H1 (cell line): ENCODE results near the gene GBGT1. TPM values are rescaled to one million over a fixed set of nuclear protein-coding genes. Genes with fewer than 3 reads are reported as not detected.

Source experiments
- CTCF ChIA-PET: fragments of 300-600 bp; sonication (Branson Sonifier 250); formaldehyde crosslinking; loops from one replicate; lab custom pipeline; 2021; ENCODE audit not compliant: partially characterized antibody; lab: Charles Lee
- POLR2A ChIA-PET: fragments of 300-600 bp; sonication (Branson Sonifier 250); formaldehyde crosslinking; loops from one replicate; lab custom pipeline; 2021; ENCODE audit warnings: inconsistent platforms; ENCODE audit not compliant: partially characterized antibody; lab: Charles Lee
- DNase-seq, 2 experiments: peaks; one replicate each; pipeline versions ENCODE4 v3.0.0 to v3.0.0-alpha.2; 2010 to 2022; ENCODE audit warnings: low spot score in 2 of 2, low read depth in 1 of 2, mixed read lengths in 1 of 2
- FAIRE-seq: peaks from 2 replicates; lab custom pipeline; 2011; peaks lifted over from hg19 to GRCh38; lab: Jason Lieb, UNC
- H2AFZ ChIP-seq: 2 replicates; pipeline ENCODE4 v1.8.1; 2012; ENCODE audit warnings: low read length, inconsistent platforms
- H2AK5ac ChIP-seq: 2 replicates; pipeline ENCODE4 v1.6.1; 2013; ENCODE audit warnings: low read depth, low read length
- H2BK120ac ChIP-seq: replicated peaks from 2 replicates; pipeline ENCODE3; 2013; ENCODE audit warnings: low read depth, low read length, inconsistent platforms
- H2BK12ac ChIP-seq: 2 replicates; pipeline ENCODE4 v1.6.1; 2013; ENCODE audit warnings: low read depth, low read length
- H2BK15ac ChIP-seq: 2 replicates; pipeline ENCODE4 v1.6.1; 2013; ENCODE audit warnings: low read length
- H2BK20ac ChIP-seq: 2 replicates; pipeline ENCODE4 v1.6.1; 2013; ENCODE audit warnings: low read length
- H2BK5ac ChIP-seq: 2 replicates; pipeline ENCODE4 v1.6.1; 2013; ENCODE audit warnings: low read depth, low read length
- H3K14ac ChIP-seq: 2 replicates; pipeline ENCODE4 v1.6.1; 2013; ENCODE audit warnings: inconsistent platforms; ENCODE audit not compliant: insufficient read length
- H3K18ac ChIP-seq: 2 replicates; pipeline ENCODE4 v1.6.1; 2013; ENCODE audit warnings: low read length; ENCODE audit errors: extremely low read depth
- H3K23ac ChIP-seq: 2 replicates; pipeline ENCODE4 v1.6.1; 2013; ENCODE audit warnings: inconsistent platforms; ENCODE audit not compliant: insufficient read length
- H3K23me2 ChIP-seq: 2 replicates; pipeline ENCODE4 v1.6.1; 2013; ENCODE audit warnings: low read depth, low read length
- H3K27ac ChIP-seq: 2 replicates; pipeline ENCODE4 v1.6.1; 2011; ENCODE audit warnings: low read depth, low read length, inconsistent platforms
- H3K27me3 ChIP-seq, 4 experiments: replicated peaks in 1 of 4; 1 replicate in 1 of 4; 2 replicates in 3 of 4; pipeline versions ENCODE4 v1.6.1 to v1.8.1; 2011 to 2013; ENCODE audit warnings: low read length in 3 of 4, mild to moderate bottlenecking in 3 of 4, inconsistent platforms in 2 of 4, mixed read lengths in 2 of 4, moderate library complexity in 1 of 4; ENCODE audit not compliant: control insufficient read depth in 3 of 4, insufficient read depth in 3 of 4; ENCODE audit errors: extremely low read depth in 1 of 4
- H3K36me3 ChIP-seq, 4 experiments: 2 replicates each; pipeline versions ENCODE4 v1.6.1 to v1.8.1; 2011 to 2013; ENCODE audit warnings: mild to moderate bottlenecking in 4 of 4, low read length in 3 of 4, moderate library complexity in 2 of 4, control low read depth in 1 of 4, inconsistent platforms in 1 of 4; ENCODE audit not compliant: insufficient read depth in 4 of 4, control insufficient read depth in 2 of 4
- H3K4ac ChIP-seq: replicated peaks from 2 replicates; pipeline ENCODE3; 2013; ENCODE audit warnings: low read length, low read depth, mixed read lengths, inconsistent platforms; ENCODE audit not compliant: insufficient read length
- H3K4me1 ChIP-seq, 4 experiments: replicated peaks in 1 of 4; 1 replicate in 1 of 4; 2 replicates in 3 of 4; pipeline versions ENCODE4 v1.6.1 to v1.8.1; 2011 to 2013; ENCODE audit warnings: low read length in 3 of 4, inconsistent platforms in 2 of 4, mixed read lengths in 1 of 4; ENCODE audit not compliant: insufficient read depth in 4 of 4, control insufficient read depth in 3 of 4
- H3K4me2 ChIP-seq, 2 experiments: 2 replicates each; pipeline versions ENCODE4 v1.6.1 to v1.8.1; 2011 to 2013; ENCODE audit warnings: low read depth in 2 of 2, low read length in 2 of 2, control low read depth in 1 of 2, inconsistent platforms in 1 of 2, mild to moderate bottlenecking in 1 of 2; ENCODE audit not compliant: insufficient read depth in 1 of 2
- H3K4me3 ChIP-seq, 4 experiments: fragments of 200-600, 300-600 bp in 1 of 4; sonication (generic), shearing (Covaris generic), sonication (Bioruptor Twin) in 1 of 4; 2 replicates each; pipeline versions ENCODE4 v1.5.1 to v1.8.1; 2011 to 2016; ENCODE audit warnings: low read length in 4 of 4, low read depth in 3 of 4, control low read depth in 2 of 4, inconsistent platforms in 2 of 4, mild to moderate bottlenecking in 2 of 4, mixed read lengths in 1 of 4, moderate library complexity in 1 of 4; ENCODE audit not compliant: insufficient read depth in 2 of 4; ENCODE audit errors: extremely low read depth in 1 of 4
- H3K56ac ChIP-seq: replicated peaks from 2 replicates; pipeline ENCODE3; 2013; ENCODE audit warnings: low read depth, mild to moderate bottlenecking, mixed read lengths, low read length, inconsistent platforms; ENCODE audit not compliant: insufficient read length
- H3K79me1 ChIP-seq: 2 replicates; pipeline ENCODE4 v1.6.1; 2013; ENCODE audit warnings: low read depth, low read length, control low read depth
- H3K79me2 ChIP-seq, 2 experiments: 2 replicates each; pipeline versions ENCODE4 v1.6.1 to v1.8.1; 2012 to 2013; ENCODE audit warnings: low read length in 2 of 2, mild to moderate bottlenecking in 2 of 2, inconsistent platforms in 1 of 2; ENCODE audit not compliant: insufficient read depth in 2 of 2, control insufficient read depth in 1 of 2
- H3K9ac ChIP-seq, 4 experiments: replicated peaks in 1 of 4; 1 replicate in 1 of 4; 2 replicates in 3 of 4; pipeline versions ENCODE4 v1.6.1 to v1.8.1; 2011 to 2013; ENCODE audit warnings: low read depth in 3 of 4, low read length in 3 of 4, control low read depth in 2 of 4, mild to moderate bottlenecking in 2 of 4, moderate library complexity in 2 of 4, inconsistent platforms in 1 of 4; ENCODE audit errors: extremely low read depth in 1 of 4
- H3K9me3 ChIP-seq, 2 experiments: 2 replicates each; pipeline versions ENCODE4 v1.6.1 to v1.8.1; 2012 to 2013; ENCODE audit warnings: mild to moderate bottlenecking in 2 of 2, moderate library complexity in 2 of 2, control low read depth in 1 of 2, inconsistent platforms in 1 of 2, low read depth in 1 of 2, low read length in 1 of 2, mixed read lengths in 1 of 2; ENCODE audit not compliant: insufficient read depth in 2 of 2
- H4K20me1 ChIP-seq, 2 experiments: replicated peaks in 1 of 2; 2 replicates each; pipeline versions ENCODE3 to v1.8.1; 2011 to 2013; ENCODE audit warnings: inconsistent platforms in 2 of 2, low read length in 2 of 2, mild to moderate bottlenecking in 1 of 2; ENCODE audit not compliant: insufficient read depth in 2 of 2, control insufficient read depth in 1 of 2
- H4K5ac ChIP-seq: 2 replicates; pipeline ENCODE4 v1.6.1; 2013; ENCODE audit warnings: low read length, low read depth, mixed read lengths, inconsistent platforms; ENCODE audit not compliant: insufficient read length
- H4K8ac ChIP-seq: 2 replicates; pipeline ENCODE4 v1.8.0; 2013; ENCODE audit warnings: mild to moderate bottlenecking, moderate library complexity, low read length, inconsistent platforms; ENCODE audit not compliant: insufficient read depth; ENCODE audit errors: extremely low read depth
- H4K91ac ChIP-seq: replicated peaks from 2 replicates; pipeline ENCODE3; 2013; ENCODE audit warnings: low read length, mixed read lengths, inconsistent platforms; ENCODE audit not compliant: insufficient read length
- BACH1 ChIP-seq: IDR thresholded peaks from 2 replicates; pipeline ENCODE4 v1.6.1; 2012; ENCODE audit warnings: low read length, improper control_type of control experiment
- BCL11A ChIP-seq, 2 experiments: IDR thresholded peaks; one replicate each; pipeline ENCODE4 v1.6.1; 2011; ENCODE audit warnings: low read depth in 2 of 2, low read length in 2 of 2, mild to moderate bottlenecking in 2 of 2
- BRCA1 ChIP-seq: IDR thresholded peaks from 2 replicates; pipeline ENCODE4 v1.6.1; 2012; ENCODE audit warnings: low read depth, low read length, improper control_type of control experiment
- GTF2F1 ChIP-seq: IDR thresholded peaks from 2 replicates; pipeline ENCODE4 v1.6.1; 2012; ENCODE audit warnings: low read depth, low read length, improper control_type of control experiment, borderline replicate concordance
- JUND ChIP-seq: IDR thresholded peaks from 2 replicates; pipeline ENCODE4 v1.6.1; 2011; ENCODE audit warnings: mild to moderate bottlenecking, improper control_type of control experiment, low read length
- NRF1 ChIP-seq: IDR thresholded peaks from 2 replicates; pipeline ENCODE4 v1.6.1; 2011; ENCODE audit warnings: mild to moderate bottlenecking, low read depth, low read length, improper control_type of control experiment
- RNF2 ChIP-seq: fragments of 200-900, 300-1000 bp; sonication (generic); IDR thresholded peaks from 2 replicates; pipeline ENCODE4 v1.7.1; 2016; ENCODE audit warnings: borderline replicate concordance, low read depth, mild to moderate bottlenecking, antibody characterized with exemption, low read length; ENCODE audit not compliant: poor library complexity, severe bottlenecking; ENCODE audit errors: missing control alignments
- SAP30 ChIP-seq: fragments of 300-600 bp; sonication (generic); IDR thresholded peaks from 2 replicates; pipeline ENCODE4 v1.7.1; 2012; ENCODE audit warnings: low read length, moderate library complexity, mild to moderate bottlenecking, inconsistent platforms; ENCODE audit not compliant: insufficient read depth, insufficient replicate concordance
- TCF12 ChIP-seq: IDR thresholded peaks from 2 replicates; pipeline ENCODE4 v1.6.1; 2011; ENCODE audit warnings: low read depth, mild to moderate bottlenecking, low read length
- YY1 ChIP-seq: IDR thresholded peaks from 2 replicates; pipeline ENCODE4 v1.6.1; 2011; ENCODE audit warnings: low read depth, mild to moderate bottlenecking, low read length
- WGBS, 2 experiments: shearing (Covaris generic) in 1 of 2; methylation state at CpG; one replicate each; pipeline versions ENCODE4 v1.1.6 to v1.1.7; 2013 to 2015; ENCODE audit warnings: low lambda C conversion rate in 2 of 2, mixed read lengths in 2 of 2, inconsistent platforms in 1 of 2, low coverage in 1 of 2, missing lambda C conversion rate in 1 of 2; ENCODE audit not compliant: insufficient replicate concordance in 2 of 2, insufficient coverage in 1 of 2, insufficient read length in 1 of 2; ENCODE audit errors: extremely low coverage in 1 of 2, missing lambda C conversion rate in 1 of 2; 5-methylcytosine and 5-hydroxymethylcytosine counted together
- polyA plus RNA-seq, 7 experiments: library from polyadenylated mRNA; depleted of rRNA in 3 of 7; stranded (reverse) in 5 of 7; unstranded in 2 of 7; fragments of >200 nt in 5 of 7; fragments of 200-250 nt in 2 of 7; gene quantifications; 1 replicate in 5 of 7; 2 replicates in 1 of 7; 4 replicates in 1 of 7; pipeline versions ENCODE4 v1.2.1 to v1.2.3, GENCODE V29; 2011 to 2013; ENCODE audit warnings: missing spikeins in 2 of 7, mixed read lengths in 2 of 7
- total RNA-seq: library from RNA; stranded (reverse); fragmentation: NEBNext Ultra II Directional; extraction: Animal tissue kit (Norgen Biotek cat#: 25700); gene quantifications from 2 replicates; pipeline ENCODE4 v1.2.1, GENCODE V29; 2021
- TF ChIP-seq, protein P1 (sequence below): IDR thresholded peaks from 2 replicates; pipeline ENCODE4 v1.6.1; 2011; ENCODE audit warnings: low read length, improper control_type of control experiment

GBGT1 gene
- total and polyA plus RNA-seq, 2 of the 8 experiments (the other 6 are each of a cell fraction or from before 2014, with no cell fraction given) = 7.1 to 9.7 TPM

DNA sequence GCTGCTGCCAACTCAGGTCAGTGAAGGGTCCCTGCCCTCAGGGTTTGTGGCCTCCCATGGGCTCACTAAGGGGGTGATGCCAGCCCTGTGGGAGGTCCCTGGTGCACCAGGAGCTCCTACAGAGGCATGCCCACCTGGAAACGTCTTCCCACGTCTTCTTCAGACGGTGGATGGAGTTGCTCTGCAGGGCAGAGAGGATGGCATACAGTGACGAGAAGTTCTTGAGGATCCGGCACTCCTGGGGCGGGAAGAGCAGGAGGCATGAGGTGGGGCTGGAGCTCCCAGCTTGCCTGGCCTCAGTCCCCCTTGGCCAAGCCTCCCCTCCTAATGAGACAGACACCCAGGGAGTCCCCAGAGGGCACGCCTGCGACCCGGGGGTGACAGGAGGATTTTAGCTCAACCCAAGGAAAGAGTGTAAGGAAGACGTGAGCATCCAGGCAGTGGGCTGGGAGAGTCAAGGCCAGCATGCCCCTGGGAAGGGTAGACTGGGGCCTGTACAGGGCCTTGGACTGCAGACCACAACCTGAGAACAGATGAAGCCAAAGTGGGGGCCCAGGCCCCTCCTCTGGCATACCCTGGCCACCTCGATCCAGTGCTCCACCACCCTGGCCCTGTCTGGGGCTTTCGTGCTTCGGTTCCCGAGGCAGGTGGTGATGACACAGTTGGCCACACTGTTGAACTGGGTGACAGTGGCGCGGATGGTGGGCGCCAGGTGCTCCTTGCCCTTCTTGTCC lies 57.0 kb downstream of the GBGT1 start:
- Histone ChIP-seq H3K36me3 (peaks cover 2 to 13% (median 5%) of the 10 kb centered on the region in 4 experiments; a peak in 5 of 8 replicates), H4K91ac (no peak overlapping the region), H2BK15ac (no peak overlapping the region), H3K18ac (no peak overlapping the region), H3K79me2 (no peaks in the 10 kb centered on the region), H4K20me1 (peaks cover 0 to 8% of the 10 kb centered on the region in 2 experiments), H3K27me3 (no peaks in the 10 kb centered on the region), H3K4me3 (no peak overlapping the region), H3K4me2 (no peak overlapping the region), H3K23me2 (no peaks in the 10 kb centered on the region), H3K9ac (no peak overlapping the region), H3K79me1 (no peaks in the 10 kb centered on the region), H2AK5ac (no peak overlapping the region), H2BK20ac (no peak overlapping the region), H4K8ac (no peak overlapping the region), H3K56ac (no peak overlapping the region), H3K9me3 (no peaks in the 10 kb centered on the region), H3K27ac (no peak overlapping the region), H3K4ac (no peak overlapping the region), H2BK120ac (no peak overlapping the region), H4K5ac (no peak overlapping the region), H2BK5ac (no peak overlapping the region), H3K14ac (no peak overlapping the region), H2AFZ (no peak overlapping the region), H2BK12ac (no peak overlapping the region), H3K23ac (no peak overlapping the region), H3K4me1 (peaks cover 0 to 8% (median 3%) of the 10 kb centered on the region in 4 experiments; a peak in 3 of 7 replicates)
- POLR2A ChIA-PET = interaction anchor here (1.4 kb wide), 1 partner anchor 241 kb away, joined by 3 read pairs; the partner anchor contains the start of genes MED22 and RPL7A
- no peak for DNase-seq
- CTCF ChIA-PET = interaction anchor here (0.9 to 19.3 kb wide), 9 partner anchors 11 to 84 kb away, joined by 3 to 337 read pairs (median 6); no protein-coding TSS in a partner anchor
- no peak for FAIRE-seq
- WGBS, 2 experiments = 90% methylated on average over 17 of the region's 17 CpGs; no CpG with 5 or more reads in 1 of the 2 experiments
- no peak for TF ChIP-seq JUND
- no peak for TF ChIP-seq BACH1
- no peak for TF ChIP-seq BRCA1
- TF ChIP-seq TCF12 = no peak
- TF ChIP-seq YY1 = no peak
- TF ChIP-seq GTF2F1 = no peak
- no peak for TF ChIP-seq NRF1
- TF ChIP-seq, protein P1, sequence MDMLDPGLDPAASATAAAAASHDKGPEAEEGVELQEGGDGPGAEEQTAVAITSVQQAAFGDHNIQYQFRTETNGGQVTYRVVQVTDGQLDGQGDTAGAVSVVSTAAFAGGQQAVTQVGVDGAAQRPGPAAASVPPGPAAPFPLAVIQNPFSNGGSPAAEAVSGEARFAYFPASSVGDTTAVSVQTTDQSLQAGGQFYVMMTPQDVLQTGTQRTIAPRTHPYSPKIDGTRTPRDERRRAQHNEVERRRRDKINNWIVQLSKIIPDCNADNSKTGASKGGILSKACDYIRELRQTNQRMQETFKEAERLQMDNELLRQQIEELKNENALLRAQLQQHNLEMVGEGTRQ = no peak
- TF ChIP-seq BCL11A (IDR thresholded peaks at IDR 0.05; ENCODE audit: low read depth in 2 of 2, low read length in 2 of 2) = no peak
- TF ChIP-seq SAP30 = no peak
- no peak for TF ChIP-seq RNF2
